ENCODE data around the gene CAMK1D. TPM values are rescaled to one million over a fixed set of nuclear protein-coding genes. Genes with fewer than 3 reads are reported as not detected.
"Not testable (repeated sequence)": the region's sequence is repeated elsewhere in the genome, so short reads cannot be mapped to it uniquely, and the experiment has no call there.

Gene CAMK1D
- total RNA-seq, 1 donor from 2014 or later, result 17.6 TPM

DNA sequence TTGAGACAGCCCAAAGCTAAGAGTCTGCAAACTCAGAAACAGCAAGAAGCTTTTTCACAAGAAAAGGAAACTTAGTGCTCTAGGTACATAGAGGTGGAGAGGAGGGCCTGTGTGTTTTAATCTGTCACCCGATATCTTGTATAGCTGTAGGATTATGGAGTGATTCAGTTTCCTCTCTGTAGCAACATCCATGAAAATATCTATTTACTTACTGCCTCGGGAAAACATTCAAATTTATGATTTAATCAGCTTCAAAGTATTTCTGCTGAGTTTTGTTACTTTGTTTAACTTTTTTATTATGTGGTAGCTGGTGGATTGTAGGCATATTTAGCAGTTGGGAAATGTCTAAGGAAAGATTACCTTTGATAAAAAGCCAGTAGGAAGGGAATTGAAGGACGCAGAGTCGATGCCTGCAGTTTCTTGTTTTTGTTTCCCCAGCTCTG, 360.2 kb downstream of the CAMK1D start:
- intact Hi-C loops (cut with micrococcal nuclease), result no loop called here

DNA sequence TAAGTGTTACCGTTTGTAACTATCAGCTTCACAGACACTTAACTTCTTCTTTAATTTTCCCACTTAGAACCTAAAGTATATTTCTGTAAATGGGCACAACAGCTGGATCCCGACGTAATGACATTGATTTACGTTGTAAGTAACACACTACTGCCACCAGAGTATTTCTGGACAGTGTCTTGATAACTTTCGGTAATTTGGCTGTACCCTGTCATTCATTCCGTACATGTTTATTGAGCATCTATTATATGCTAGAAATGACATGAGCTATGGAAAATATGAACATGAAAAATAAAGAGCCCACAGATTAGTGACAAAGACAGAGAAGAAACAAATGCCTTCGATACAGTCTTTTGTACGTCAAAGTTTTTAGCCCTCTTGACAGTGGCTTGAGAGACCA, 360.8 kb downstream of the CAMK1D start:
- intact Hi-C loops (cut with micrococcal nuclease), result loop anchor here (2.0 to 10.0 kb wide), 5 partner anchors 115 to 665 kb away; partner anchors contain the start of genes SEC61A2, SEPHS1 and UPF2

DNA sequence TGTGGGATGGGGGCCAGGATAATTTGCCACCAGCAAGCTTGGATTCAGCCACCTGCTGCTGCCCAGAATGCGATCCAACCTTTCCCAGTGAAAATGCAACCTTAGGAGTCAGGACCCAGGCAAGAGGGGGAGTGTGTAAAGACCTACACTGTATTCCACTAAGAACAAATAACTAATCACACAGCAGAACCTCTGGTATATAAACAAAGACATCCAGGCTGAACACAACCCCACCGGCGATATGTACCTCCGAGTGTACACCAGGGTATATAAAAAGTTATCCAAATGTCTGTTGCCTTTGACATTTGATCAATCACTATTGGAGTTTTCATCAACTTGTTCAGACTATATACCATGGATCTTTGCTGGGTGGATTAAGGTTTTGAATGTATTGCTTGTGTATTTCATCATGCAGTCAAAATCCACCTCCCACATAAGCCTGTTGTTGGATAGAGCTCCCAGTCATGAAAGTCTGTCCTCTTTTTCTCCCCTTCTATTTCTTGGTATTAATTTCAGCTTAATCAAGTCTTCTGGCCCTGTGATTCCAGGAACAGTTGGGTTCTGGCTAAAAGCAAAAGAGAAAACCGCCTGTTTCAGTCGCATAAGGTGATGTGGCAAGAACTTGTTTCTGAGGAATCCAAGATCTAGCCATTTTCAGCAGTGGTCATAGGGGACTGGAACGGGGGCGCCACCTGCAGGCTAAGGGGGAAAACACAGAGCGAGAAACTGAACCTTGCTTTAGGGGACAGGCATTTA, 361.4 kb downstream of the CAMK1D start:
- intact Hi-C loops (cut with micrococcal nuclease), result loop anchor here (1.0 to 10.0 kb wide), 12 partner anchors 54 to 666 kb away; partner anchors contain the start of genes CAMK1D, NUDT5, SEC61A2 and SEPHS1

GRCh38 chr10:12711350-12711708, 362.0 kb downstream of the CAMK1D start:
- intact Hi-C loops (cut with micrococcal nuclease), result loop anchor here (1.0 to 10.0 kb wide), 12 partner anchors 55 to 667 kb away; partner anchors contain the start of genes CAMK1D, NUDT5, SEC61A2 and SEPHS1

DNA sequence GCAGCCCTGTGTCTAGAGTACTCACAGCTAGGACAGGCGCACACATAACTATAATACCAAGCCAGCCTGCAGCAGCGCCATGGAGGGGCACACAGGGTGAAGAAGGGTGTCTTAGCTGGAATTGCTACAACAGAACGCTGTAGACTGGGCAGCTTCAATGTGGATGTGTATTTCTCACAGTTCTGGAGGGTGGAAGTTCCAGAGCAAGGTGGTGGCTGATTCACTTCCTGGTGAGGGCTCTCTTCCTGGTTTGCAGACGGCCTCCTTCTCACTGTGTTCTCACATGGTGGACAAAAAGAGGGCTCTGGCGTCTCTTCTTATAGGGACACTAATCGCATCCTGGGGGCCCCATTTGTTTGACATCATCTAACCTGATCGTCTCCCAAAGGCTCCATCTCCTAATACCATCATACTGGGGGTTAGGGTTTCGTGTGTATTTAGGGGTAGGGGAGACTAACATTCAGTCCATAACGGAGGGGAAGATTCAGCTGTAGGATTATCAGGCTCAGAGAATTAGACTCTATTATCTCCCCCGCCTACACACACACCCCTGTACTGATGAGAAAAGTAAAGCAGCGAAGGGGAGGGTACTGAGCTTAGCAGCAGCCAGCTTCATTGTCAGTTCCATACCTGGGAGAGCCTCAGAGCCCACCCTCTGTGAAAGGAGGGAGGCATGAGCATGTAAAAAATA, 363.1 kb downstream of the CAMK1D start:
- intact Hi-C loops (cut with micrococcal nuclease), result loop anchor here (5.0 to 10.0 kb wide), 3 partner anchors 585 to 668 kb away; partner anchors contain the start of genes SEC61A2, SEPHS1 and UPF2

- intact Hi-C loops (cut with micrococcal nuclease), result loop anchor here (5.0 to 10.0 kb wide), 3 partner anchors 586 to 668 kb away; partner anchors contain the start of genes SEC61A2, SEPHS1 and UPF2
These were observed 363.6 kb downstream of the CAMK1D start for GRCh38 chr10:12712984-12713316.

- intact Hi-C loops (cut with micrococcal nuclease), result loop anchor here (10.0 kb wide), 1 partner anchor 671 kb away; the partner anchor contains the start of gene UPF2
These were observed 366.7 kb downstream of the CAMK1D start for GRCh38 chr10:12716042-12716441.

- intact Hi-C loops (cut with micrococcal nuclease), result loop anchor here (10.0 kb wide), 1 partner anchor 673 kb away; the partner anchor contains the start of gene UPF2
These were observed 368.8 kb downstream of the CAMK1D start for GRCh38 chr10:12717981-12718707.

DNA sequence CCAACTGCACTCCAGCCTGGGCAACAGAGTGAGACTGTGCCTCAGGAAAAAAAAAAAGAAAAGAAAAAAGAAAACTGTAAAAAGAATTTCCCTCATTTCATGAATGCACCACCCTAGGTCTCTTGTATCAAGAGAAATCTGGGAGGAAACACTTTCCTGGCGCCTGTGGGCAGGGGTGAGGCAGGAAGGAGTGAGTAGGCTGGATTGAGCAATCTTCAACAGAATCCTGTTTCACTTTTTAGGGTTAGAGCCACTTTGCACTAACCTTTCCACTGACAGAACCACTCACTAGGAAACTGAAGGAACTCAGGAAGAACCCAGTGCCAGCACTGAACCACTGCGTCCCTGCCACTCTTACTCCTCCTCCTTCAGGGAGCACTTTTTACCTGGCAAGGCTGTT, 370.0 kb downstream of the CAMK1D start:
- intact Hi-C loops (cut with micrococcal nuclease), result loop anchor here (10.0 kb wide), 1 partner anchor 675 kb away; the partner anchor contains the start of gene UPF2

DNA sequence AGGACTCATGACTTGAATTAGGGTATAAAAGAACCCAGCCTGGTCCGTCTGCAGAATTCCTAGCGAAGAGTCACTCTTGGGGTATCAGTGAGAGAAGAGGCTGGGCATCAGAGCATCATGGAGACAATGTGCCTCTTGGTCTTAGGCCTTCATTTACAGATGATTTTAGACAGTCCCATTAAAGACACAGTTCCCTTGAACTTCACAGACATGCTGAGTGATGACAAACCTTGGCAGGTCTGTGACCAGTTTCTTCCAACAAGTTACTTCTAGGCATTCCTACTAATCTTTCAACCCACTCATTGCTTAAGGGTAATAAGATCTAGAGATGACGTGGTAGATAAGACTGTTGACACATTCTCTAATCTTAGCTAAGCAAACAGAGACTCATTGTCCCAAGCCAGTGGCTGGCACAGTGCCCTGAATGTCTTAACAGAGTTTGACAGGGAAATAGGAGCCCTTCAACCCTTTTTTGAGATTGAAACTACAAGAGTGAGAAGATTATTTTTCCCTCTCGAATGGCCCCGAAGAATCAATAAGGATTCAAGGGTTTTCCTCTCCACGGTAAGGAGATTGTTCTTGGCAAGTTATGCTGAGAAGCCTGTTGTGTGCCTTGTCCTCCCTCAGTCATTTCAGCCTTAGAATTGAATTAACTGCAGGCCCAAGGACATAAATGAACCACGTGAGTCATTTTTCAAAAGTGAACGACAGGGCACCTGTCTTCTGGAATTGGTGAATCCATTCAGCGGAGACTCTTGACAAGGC, 371.1 kb downstream of the CAMK1D start:
- intact Hi-C loops (cut with micrococcal nuclease), result no loop called here

DNA sequence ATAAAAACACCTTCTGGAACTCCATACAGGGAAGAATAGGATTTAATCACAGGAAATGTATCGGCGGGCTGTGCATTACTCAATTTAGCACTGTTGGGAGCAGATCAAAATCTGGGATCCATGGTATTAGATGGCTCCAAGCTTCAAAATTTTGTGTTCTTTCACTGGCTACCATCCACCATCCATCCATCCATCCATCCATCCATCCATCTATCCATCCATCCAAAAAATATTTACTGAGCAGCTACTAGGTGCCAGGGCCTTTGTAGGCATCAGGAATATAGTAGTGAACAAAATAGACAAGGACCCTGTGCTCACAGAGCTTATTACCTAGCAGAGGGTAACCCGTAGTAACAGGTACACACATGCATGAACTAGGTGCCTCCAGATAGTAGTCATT, 372.0 kb downstream of the CAMK1D start:
- intact Hi-C loops (cut with micrococcal nuclease), result no loop called here

GRCh38 chr10:12723220-12723619, 373.9 kb downstream of the CAMK1D start:
- intact Hi-C loops (cut with micrococcal nuclease), result no loop called here

DNA sequence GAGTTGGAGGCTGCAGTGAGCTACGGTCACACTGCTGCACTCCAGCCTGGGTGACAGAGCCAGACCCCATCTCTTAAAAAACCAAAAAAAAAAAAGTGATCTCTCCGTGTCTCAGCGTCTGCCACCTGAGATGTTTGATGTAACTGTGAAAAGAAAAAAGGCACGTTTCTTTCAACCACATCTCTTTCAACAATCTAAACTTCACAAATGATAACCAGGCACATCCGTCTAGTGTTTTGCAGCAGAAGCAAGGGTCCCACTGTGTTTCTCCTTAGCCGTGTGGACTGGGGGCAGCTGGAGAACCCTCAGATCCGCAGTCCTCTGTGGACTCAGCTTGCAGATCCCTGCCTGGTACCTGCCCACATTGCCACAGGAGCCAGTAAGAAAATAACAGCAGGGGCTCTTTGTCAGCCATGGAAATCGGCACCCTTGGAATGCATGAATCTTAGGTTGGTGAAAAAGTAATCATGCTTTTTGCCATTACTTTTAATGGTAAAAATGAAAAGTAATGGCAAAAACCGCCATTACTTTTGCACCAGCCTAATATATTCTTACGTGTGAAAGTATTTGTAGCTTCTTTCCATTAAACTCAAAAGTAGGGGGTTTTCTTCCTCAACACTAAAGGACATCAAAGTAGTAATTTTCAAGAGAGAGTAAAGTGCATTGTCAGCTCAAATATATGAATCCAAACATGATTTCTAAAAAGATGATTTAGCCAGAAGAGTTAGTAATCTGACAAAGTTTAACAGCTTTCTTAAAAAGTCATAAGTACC, 375.6 kb downstream of the CAMK1D start:
- intact Hi-C loops (cut with micrococcal nuclease), result no loop called here

- intact Hi-C loops (cut with micrococcal nuclease), result not testable (repeated sequence)
These were observed 376.2 kb downstream of the CAMK1D start for GRCh38 chr10:12725580-12725888.

DNA sequence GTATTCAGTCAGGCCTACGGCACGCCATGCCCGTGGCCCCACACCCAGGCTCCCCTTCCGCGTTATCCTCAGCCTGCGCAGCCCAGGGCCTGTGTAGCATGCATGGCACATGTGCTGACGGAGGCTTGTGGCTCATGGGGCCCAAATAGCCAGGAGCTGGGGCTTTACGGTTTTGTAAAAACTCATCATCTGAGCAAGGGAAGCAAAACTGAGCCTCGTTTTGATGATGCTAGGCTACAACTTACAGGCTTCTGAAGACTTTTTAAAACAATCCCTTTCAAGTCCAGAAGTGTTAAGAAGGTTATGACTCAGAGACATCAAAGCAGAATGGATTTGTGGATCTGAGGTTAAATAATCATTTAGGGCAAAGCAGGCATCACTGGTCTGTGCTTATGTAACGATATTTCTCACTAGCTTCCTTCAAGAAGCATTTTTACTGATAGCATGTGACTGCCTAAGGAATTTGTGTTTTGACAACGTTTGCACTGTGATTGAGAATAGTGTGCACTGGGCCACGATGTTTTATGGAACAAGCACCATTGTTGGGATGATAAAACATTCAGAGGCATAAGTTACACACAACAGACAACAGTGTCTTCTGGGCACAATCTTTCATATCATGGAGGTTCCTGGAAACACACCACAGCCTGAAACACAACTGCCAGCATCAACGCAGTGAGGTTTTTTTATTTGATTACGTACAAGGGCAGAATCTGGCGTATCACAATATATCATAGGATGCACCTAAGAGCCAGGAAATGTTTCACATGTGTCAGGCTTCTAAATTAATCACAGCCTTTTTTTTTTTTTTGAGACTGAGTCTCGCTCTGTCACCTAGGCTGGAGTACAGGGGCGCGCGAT, 377.9 kb downstream of the CAMK1D start:
- intact Hi-C loops (cut with micrococcal nuclease), result loop anchor here (1.0 kb wide), 1 partner anchor 25 kb away; no protein-coding TSS in a partner anchor

DNA sequence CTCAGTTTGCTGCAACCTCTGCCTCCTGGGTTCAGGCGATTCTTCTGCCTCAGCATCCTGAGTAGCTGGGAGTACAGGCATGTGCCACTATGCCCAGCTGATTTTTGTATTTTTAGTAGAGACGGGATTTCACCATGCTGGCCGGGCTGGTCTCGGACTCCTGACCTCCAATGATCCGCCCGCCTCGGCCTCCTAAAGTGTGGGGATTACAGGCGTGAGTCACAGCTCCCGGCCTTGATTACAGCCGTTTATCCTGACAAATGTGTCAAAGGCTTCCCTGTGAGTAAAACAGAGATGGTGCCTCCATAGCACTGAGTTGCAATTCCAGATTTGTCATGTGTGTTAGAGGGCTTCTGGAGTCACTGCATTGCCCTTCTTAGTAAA, 378.5 kb downstream of the CAMK1D start:
- intact Hi-C loops (cut with micrococcal nuclease), result loop anchor here (1.0 kb wide), 1 partner anchor 26 kb away; no protein-coding TSS in a partner anchor

- intact Hi-C loops (cut with micrococcal nuclease), result no loop called here
These were observed 379.1 kb downstream of the CAMK1D start for GRCh38 chr10:12728494-12728893.

- intact Hi-C loops (cut with micrococcal nuclease), result no loop called here
These were observed 380.5 kb downstream of the CAMK1D start for GRCh38 chr10:12729885-12730284.

Measured in T-helper 1 cell treated with Interleukin-12 subunit alpha and Interleukin-12 subunit beta and Interleukin-4 antibody, amounts not matched to agents 30 ng/mL and 1 ng/mL, for 36 hours (primary cell).